Activated T-cell treated with anti-CD3 and anti-CD28 coated beads, Interleukin-2, amount 50 U/mL, for 4 hours (primary cell): ENCODE results near the gene PCAT6. TPM values are rescaled to one million over a fixed set of nuclear protein-coding genes. Genes with fewer than 3 reads are reported as not detected.

Source experiments
- ATAC-seq, 2 donors: fragments of 200-7000 bp; cut with Tn5 transposase; one replicate each; pipeline ENCODE4 v1.10.0; 2021
- DNase-seq: peaks from one replicate; pipeline ENCODE4 v3.0.0-alpha.2; 2020
- H3K27me3 Mint-ChIP-seq: one replicate; pipeline ENCODE4 v1.8.0; 2021; ENCODE audit warnings: low read depth, mixed read lengths
- H3K36me3 Mint-ChIP-seq: one replicate; pipeline ENCODE4 v1.8.0; 2022; ENCODE audit warnings: mixed read lengths; ENCODE audit not compliant: insufficient read depth
- H3K4me1 Mint-ChIP-seq: one replicate; pipeline ENCODE4 v1.8.0; 2021; ENCODE audit warnings: low read depth, mixed read lengths
- H3K4me3 Mint-ChIP-seq: one replicate; pipeline ENCODE4 v1.8.0; 2021; ENCODE audit warnings: mild to moderate bottlenecking, moderate library complexity, mixed read lengths
- H3K9me3 Mint-ChIP-seq: one replicate; pipeline ENCODE4 v1.8.0; 2021; ENCODE audit warnings: mixed read lengths
- total RNA-seq, 3 donors: library from RNA; stranded (reverse); gene quantifications; one replicate each; pipeline ENCODE4 v1.2.1, GENCODE V29; 2021

The PCAT6 gene
- total RNA-seq, 3 donors from 2014 or later, result 0.48 TPM; not detected in 2

- Mint-ChIP-seq H3K9me3 (no peaks in the 10 kb centered on the region), H3K36me3 (peaks cover 6% of the 10 kb centered on the region), H3K27me3 (no peaks in the 10 kb centered on the region), H3K4me1 (peaks cover 57% of the 10 kb centered on the region), H3K4me3 (no peak overlapping the region)
- no peak for DNase-seq
- no peak for ATAC-seq
These were observed 8.7 kb upstream of the PCAT6 start for GRCh38 chr1:202802034-202802433.

DNA sequence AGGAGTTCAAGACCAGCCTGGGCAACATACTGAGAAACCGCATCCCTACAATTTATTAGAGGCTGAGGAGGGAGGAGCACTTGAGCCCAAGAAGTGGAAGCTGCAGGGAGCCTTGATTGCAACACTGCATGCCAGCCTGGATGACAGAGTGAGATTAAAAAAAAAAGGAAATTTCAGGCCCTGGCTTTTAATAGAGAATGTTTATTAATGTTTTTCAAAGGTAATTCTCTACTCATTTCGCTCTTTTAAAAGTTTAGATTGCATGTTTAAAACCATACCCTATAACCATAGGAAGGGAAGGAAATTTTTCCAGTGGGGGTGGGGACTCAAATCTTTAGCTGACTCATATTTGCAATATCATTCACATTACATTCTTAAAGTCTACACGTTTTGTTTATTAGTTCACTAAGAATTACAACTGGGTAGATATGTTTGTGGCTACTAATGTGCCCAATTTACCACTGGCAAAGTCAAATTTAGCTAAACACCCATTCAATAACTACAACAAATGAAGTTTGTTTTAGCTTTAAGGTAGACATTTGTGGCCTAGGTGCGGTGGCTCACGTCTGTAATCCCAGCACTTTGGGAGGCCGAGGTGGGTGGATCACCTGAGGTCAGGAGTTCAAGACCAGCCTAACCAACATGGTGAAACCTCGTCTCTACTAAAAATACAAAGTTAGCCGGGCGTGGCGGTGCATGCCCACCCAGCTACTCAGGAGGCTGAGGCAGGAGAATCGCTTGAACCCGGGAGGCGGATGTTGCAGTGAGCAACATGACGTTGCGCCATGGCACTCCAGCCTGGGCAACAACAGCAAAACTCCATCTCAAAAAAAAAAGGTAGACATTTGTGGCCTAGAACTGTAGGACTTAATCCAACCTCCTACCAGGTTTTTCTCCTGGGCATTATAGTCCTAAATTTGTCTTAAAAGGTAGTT, 7.5 kb upstream of the PCAT6 start:
- no peaks in the 10 kb centered on the region for H3K9me3 Mint-ChIP-seq
- DNase-seq (no peak), ATAC-seq (no peak)
- peak overlapping the region; percentile 19 for H3K4me3 Mint-ChIP-seq
- H3K36me3 Mint-ChIP-seq, result peaks cover 6% of the 10 kb centered on the region
- no peaks in the 10 kb centered on the region for H3K27me3 Mint-ChIP-seq
- peaks cover 53% of the 10 kb centered on the region for H3K4me1 Mint-ChIP-seq

- no peak for DNase-seq
- ATAC-seq, result no peak
- H3K4me3 Mint-ChIP-seq, result no peak overlapping the region
- H3K27me3 Mint-ChIP-seq, result no peaks in the 10 kb centered on the region
- peaks cover 6% of the 10 kb centered on the region for H3K36me3 Mint-ChIP-seq
- H3K4me1 Mint-ChIP-seq, result peaks cover 58% of the 10 kb centered on the region
- no peaks in the 10 kb centered on the region for H3K9me3 Mint-ChIP-seq
These were observed 6.6 kb upstream of the PCAT6 start for GRCh38 chr1:202804126-202804525.

DNA sequence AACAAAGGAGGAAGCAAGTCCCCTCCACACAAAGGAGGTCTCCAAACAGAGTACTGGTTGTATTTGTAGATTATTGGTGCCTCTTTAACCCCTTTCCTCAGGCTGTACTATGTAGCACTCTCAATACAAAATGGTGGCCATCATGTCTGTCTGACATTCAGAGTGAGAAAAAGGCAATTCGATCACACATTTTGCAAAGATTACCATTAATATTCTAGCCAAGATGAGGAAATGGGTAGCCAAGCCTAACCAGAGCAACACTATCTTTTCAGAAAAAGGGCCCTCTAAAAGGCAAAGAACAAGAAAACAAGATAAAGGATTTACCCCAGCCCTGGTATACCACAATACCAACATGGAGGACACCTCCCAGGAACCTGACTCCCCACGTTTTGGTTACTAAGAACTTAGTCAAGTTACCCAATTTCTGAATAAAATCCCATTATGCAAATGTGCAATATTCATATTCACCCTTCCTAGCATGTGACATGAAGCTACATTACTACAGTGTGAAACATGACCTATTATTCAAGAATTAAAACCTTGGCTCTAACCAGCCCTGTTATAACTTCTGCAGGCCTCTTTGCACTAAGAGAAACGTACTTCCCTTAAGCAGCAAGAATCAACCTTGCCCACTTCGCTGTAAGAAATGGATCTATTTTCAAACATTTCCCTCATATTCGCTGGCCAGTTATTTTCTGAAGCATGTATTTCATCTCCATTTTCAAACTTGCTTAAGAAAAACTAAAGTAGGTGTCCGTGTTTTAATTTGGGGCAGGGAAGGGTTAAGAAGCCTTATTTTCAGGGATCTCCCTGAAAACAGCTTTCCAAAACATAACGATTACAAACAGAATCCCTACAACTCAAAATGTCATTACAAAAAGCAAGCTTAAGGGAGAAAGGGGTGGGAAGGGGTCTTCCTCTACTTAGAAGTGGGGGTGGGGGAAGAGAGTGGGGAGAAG, 4.6 kb upstream of the PCAT6 start:
- Mint-ChIP-seq H3K36me3 (no peaks in the 10 kb centered on the region), H3K9me3 (no peaks in the 10 kb centered on the region)
- peak; percentile 39 to 46 for ATAC-seq

DNA sequence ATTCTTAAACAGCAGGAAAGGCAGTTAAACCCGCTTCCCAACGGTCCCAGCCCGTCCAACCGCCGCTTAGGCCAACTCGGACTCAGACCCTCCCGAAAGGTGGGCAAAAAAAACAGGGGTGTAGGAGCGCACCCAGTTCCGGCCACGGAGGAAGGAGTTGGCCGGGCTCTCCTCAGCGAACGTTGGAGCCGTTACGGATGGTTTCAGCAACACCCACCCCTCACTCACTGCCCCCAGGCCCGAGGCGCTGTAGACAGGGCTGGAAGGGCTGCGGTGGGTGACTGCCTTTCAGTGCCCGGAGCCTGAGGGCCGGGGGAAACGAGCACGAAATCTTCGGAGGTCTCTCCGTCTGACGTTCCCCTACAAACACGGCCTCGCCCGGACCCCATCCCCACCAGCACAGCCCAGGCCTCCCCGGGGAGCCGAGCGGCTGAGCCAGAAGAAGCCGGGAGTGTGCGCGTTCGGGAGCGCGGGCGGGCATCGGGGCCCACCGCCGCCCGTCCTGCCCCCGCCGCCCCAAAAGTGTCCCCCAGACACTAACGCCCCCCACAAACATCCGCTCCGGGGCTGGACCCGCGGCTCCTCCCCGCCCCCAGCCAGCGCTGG, 3.8 kb upstream of the PCAT6 start:
- ATAC-seq, result peak; percentile 1 to 4
- no peaks in the 10 kb centered on the region for H3K27me3 Mint-ChIP-seq
- peaks cover 65% of the 10 kb centered on the region for H3K4me1 Mint-ChIP-seq
- no peaks in the 10 kb centered on the region for H3K9me3 Mint-ChIP-seq
- H3K4me3 Mint-ChIP-seq, result peak overlapping the region; percentile 87
- DNase-seq, result no peak
- H3K36me3 Mint-ChIP-seq, result no peaks in the 10 kb centered on the region

More for the DNA sequence above, 4.6 kb upstream of the PCAT6 start:
- H3K4me1 Mint-ChIP-seq, result peaks cover 64% of the 10 kb centered on the region
- H3K4me3 Mint-ChIP-seq, result peak overlapping the region; percentile 87
- DNase-seq, result no peak
- no peaks in the 10 kb centered on the region for H3K27me3 Mint-ChIP-seq

DNA sequence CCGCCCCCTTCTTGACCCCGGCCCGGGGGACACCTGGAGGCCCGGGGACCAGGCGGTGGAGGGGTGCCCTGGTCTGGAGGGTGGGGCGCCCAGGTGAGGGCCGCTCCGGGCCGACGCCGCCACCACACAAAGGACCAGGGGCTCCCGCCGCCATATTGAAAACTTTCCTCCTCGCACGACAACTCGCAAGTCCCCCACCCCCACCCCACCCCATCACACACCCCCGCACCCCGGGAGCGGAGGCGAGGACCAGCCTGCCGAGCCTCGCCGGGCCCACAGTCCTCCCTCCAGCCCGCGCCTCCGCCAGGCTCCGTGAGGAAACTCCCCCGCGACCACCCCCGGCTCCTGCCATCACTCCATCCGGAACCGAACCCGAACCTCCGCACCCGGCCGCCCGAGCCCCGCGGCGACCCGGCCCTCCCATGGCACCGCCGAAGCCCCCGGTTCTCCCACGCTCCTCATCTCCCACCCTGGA, 3.3 kb upstream of the PCAT6 start:
- Mint-ChIP-seq H3K36me3 (no peaks in the 10 kb centered on the region), H3K4me3 (peak overlapping the region; percentile 87), H3K27me3 (no peaks in the 10 kb centered on the region), H3K9me3 (no peaks in the 10 kb centered on the region), H3K4me1 (peaks cover 64% of the 10 kb centered on the region)
- DNase-seq (peak; percentile 59), ATAC-seq (peak; percentile 7 to 12)

GRCh38 chr1:202807926-202808757, 2.6 kb upstream of the PCAT6 start, which contains the start of gene KDM5B:
KDM5B (minus strand) TSS chr1:202808421; CDS start chr1:202808305, 116 bp downstream.
- DNase-seq, result peak; percentile 68
- Mint-ChIP-seq H3K36me3 (no peaks in the 10 kb centered on the region), H3K4me3 (peak within 1 kb of the TSS; percentile 87), H3K27me3 (no peaks in the 10 kb centered on the region), H3K4me1 (peaks cover 57% of the 10 kb centered on the region), H3K9me3 (no peaks in the 10 kb centered on the region)
- ATAC-seq, result peak; percentile 63

DNA sequence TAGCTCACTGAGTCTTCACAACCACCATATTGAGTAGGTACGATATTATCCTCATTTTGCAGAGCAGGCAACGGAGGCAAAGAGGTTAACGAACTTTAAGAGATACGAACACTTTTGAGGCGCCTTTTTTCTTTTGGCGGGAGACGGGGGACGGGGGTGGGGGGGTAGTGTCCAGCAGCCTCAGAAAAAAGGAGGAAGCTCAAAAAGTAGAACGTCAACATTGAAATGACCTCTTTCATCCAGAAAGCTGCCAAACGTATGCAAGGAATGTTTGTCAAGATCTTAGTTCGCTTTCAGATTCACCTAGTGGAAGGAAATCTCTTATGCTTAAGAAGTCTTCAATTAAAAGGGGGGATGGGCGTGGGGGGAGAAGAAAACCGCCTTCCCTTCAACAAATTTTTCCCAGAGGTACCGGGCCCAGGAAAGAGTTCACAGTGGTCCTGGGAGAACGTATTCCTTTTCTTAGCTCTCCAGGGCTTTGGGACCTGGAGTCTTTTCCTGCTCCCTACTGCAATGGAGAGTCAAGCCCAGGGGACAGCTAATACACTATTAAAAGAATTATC, 1.1 kb upstream of the PCAT6 start:
- DNase-seq (no peak), ATAC-seq (no peak)
- Mint-ChIP-seq H3K27me3 (no peaks in the 10 kb centered on the region), H3K36me3 (no peaks in the 10 kb centered on the region), H3K4me3 (peak overlapping the region; percentile 87), H3K4me1 (peaks cover 43% of the 10 kb centered on the region), H3K9me3 (no peaks in the 10 kb centered on the region)

DNA sequence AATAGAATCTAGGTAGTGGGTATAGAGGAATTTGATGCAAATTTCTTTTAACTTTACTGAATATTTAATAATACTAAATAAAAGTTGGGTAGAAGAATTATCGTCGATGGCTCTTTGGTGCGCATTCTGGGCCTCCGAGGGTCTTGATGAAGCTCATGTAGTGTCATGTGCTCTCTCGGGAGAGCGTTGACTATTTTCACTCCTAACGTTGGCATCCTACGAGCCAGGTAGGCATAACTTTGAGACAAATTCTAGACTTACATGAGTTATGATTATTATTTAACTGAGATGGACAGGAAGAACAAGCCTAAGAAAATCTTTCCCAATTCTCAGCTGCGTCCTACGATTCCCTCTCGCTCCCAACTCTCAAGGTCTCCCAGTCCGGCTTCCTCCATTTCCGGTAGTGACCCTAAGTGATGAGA, 550 bp upstream of the PCAT6 start:
- Mint-ChIP-seq H3K36me3 (no peaks in the 10 kb centered on the region), H3K9me3 (no peaks in the 10 kb centered on the region), H3K4me3 (peak overlapping the region; percentile 80), H3K27me3 (no peaks in the 10 kb centered on the region), H3K4me1 (peaks cover 40% of the 10 kb centered on the region)
- ATAC-seq (no peak), DNase-seq (no peak)

GRCh38 chr1:202811296-202812175, 782 bp downstream of the PCAT6 start:
- Mint-ChIP-seq H3K27me3 (no peaks in the 10 kb centered on the region), H3K36me3 (no peaks in the 10 kb centered on the region), H3K4me3 (peak overlapping the region; percentile 80), H3K9me3 (no peaks in the 10 kb centered on the region), H3K4me1 (peaks cover 27% of the 10 kb centered on the region)
- DNase-seq, result peak; percentile 15
- peak in 1 of 2 donors; percentile 4 for ATAC-seq

DNA sequence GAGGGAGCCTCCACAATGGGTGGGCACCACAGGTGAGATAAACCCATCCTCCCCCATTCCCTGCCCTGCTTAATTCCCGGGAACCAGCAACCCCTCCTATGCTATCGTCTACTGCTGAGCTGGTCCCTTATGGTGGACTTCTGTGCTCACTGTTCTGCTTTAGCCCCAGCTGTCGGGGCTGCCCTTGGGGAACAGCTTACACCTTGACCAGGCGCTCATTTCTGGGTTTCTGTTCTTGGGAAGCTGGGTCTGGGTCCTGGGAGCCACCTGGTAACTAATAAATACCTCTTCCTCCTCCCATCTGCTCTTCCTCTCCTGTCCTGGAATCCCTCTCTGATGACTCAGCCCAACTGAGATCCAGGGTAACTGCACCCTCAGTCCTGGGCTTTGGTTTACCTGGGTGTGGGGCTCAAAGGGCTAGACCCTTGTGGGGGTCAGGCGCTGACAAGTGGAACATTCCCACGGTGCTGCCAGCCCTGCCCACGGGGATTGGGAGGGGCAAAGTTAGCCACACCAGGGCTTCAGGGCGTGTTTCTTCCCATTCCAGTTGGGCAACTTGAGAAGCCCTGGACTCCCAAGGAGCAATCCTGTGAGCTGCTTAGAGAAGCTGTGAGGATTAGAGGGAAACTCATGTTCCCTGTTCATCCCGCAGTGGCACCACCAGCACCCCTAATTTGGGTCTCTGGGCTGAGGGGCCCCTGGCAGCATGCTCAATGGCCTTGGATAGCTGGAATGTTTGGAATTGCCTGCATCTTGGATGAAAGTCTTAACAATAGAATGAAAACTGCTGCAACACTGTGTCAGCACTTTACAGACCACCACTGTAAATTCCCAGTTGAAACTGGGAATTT, 1.6 kb downstream of the PCAT6 start:
- Mint-ChIP-seq H3K4me3 (peak overlapping the region; percentile 80), H3K27me3 (no peaks in the 10 kb centered on the region), H3K4me1 (peaks cover 26% of the 10 kb centered on the region), H3K9me3 (no peaks in the 10 kb centered on the region), H3K36me3 (no peaks in the 10 kb centered on the region)
- DNase-seq (no peak), ATAC-seq (no peak)
